ENCODE measurements around the gene RO60. TPM values are rescaled to one million over a fixed set of nuclear protein-coding genes. Genes with fewer than 3 reads are reported as not detected.
"Not testable (repeated sequence)": the region's sequence is repeated elsewhere in the genome, so short reads cannot be mapped to it uniquely, and the experiment has no call there.

Gene RO60
- total RNA-seq = 82.4 TPM

GRCh38 chr1:193059282-193060114 is at the start of gene RO60, which contains the start of gene UCHL5:
TSS of gene RO60 (plus strand) at chr1:193059612. CDS start at chr1:193069055, 9,443 bp downstream.
TSS of gene UCHL5 (minus strand) at chr1:193059360. CDS start at chr1:193059260, 100 bp downstream.
- DNase-seq (ENCODE audit: low read depth in 2 of 3, low spot score in 2 of 3) = peak; percentile 88 to 99 (median 98)

GRCh38 chr1:193011406-193011805 is 48.0 kb upstream of the RO60 start:
- DNase-seq (ENCODE audit: low read depth in 2 of 3, low spot score in 2 of 3) = no peak

GRCh38 chr1:193013005-193013404 is 46.4 kb upstream of the RO60 start:
- peak in 1 of 3 donors; percentile 3 for DNase-seq (ENCODE audit: low read depth in 2 of 3, low spot score in 2 of 3)

GRCh38 chr1:193013707-193014106 is 45.7 kb upstream of the RO60 start:
- no peak for DNase-seq (ENCODE audit: low read depth in 2 of 3, low spot score in 2 of 3)

- no peak for DNase-seq (ENCODE audit: low read depth in 2 of 3, low spot score in 2 of 3)
These were observed 45.0 kb upstream of the RO60 start for GRCh38 chr1:193014400-193014799.

- DNase-seq (ENCODE audit: low read depth in 2 of 3, low spot score in 2 of 3) = no peak
These were observed 42.6 kb upstream of the RO60 start for GRCh38 chr1:193016788-193017187.

- DNase-seq (ENCODE audit: low read depth in 2 of 3, low spot score in 2 of 3) = peak in 2 of 3 donors; percentile 43 to 77
These were observed 39.9 kb upstream of the RO60 start for GRCh38 chr1:193019442-193020026.

GRCh38 chr1:193025218-193025617 is 34.2 kb upstream of the RO60 start:
- no peak for DNase-seq (ENCODE audit: low read depth in 2 of 3, low spot score in 2 of 3)

GRCh38 chr1:193030280-193030679 is 29.1 kb upstream of the RO60 start:
- no peak for DNase-seq (ENCODE audit: low read depth in 2 of 3, low spot score in 2 of 3)

GRCh38 chr1:193031431-193031830 is 28.0 kb upstream of the RO60 start:
- DNase-seq (ENCODE audit: low read depth in 2 of 3, low spot score in 2 of 3) = peak in 1 of 3 donors; percentile 39

GRCh38 chr1:193032643-193033427 is 26.6 kb upstream of the RO60 start:
- DNase-seq (ENCODE audit: low read depth in 2 of 3, low spot score in 2 of 3) = not testable (repeated sequence)

- DNase-seq (ENCODE audit: low read depth in 2 of 3, low spot score in 2 of 3) = no peak
These were observed 25.8 kb upstream of the RO60 start for GRCh38 chr1:193033610-193034009.

- no peak for DNase-seq (ENCODE audit: low read depth in 2 of 3, low spot score in 2 of 3)
These were observed 22.9 kb upstream of the RO60 start for GRCh38 chr1:193036337-193037047.

- DNase-seq (ENCODE audit: low read depth in 2 of 3, low spot score in 2 of 3) = no peak
These were observed 19.4 kb upstream of the RO60 start for GRCh38 chr1:193040011-193040410.

GRCh38 chr1:193042766-193043691 is 16.4 kb upstream of the RO60 start:
- no peak for DNase-seq (ENCODE audit: low read depth in 2 of 3, low spot score in 2 of 3)

GRCh38 chr1:193048913-193049312 is 10.5 kb upstream of the RO60 start:
- DNase-seq (ENCODE audit: low read depth in 2 of 3, low spot score in 2 of 3) = not testable (repeated sequence)

GRCh38 chr1:193054169-193054675 is 5.2 kb upstream of the RO60 start:
- DNase-seq (ENCODE audit: low read depth in 2 of 3, low spot score in 2 of 3) = no peak

GRCh38 chr1:193058529-193059281 is 707 bp upstream of the RO60 start:
- peak; percentile 24 to 72 (median 52) for DNase-seq (ENCODE audit: low read depth in 2 of 3, low spot score in 2 of 3)

GRCh38 chr1:193060115-193060403 is 647 bp downstream of the RO60 start:
- no peak for DNase-seq (ENCODE audit: low read depth in 2 of 3, low spot score in 2 of 3)

All from hematopoietic multipotent progenitor cell (in vitro differentiated cells).